ENCODE results near the gene ABLIM1. TPM values are rescaled to one million over a fixed set of nuclear protein-coding genes. Genes with fewer than 3 reads are reported as not detected.

ABLIM1 gene
- polyA plus RNA-seq, 4 donors: 96.4 to 113 (median 106) TPM

GRCh38 chr10:114499630-114500190 lies 158.4 kb downstream of the ABLIM1 start:
- DNase-seq (ENCODE audit: low read depth in 4 of 4, low spot score in 3 of 4): no peak

GRCh38 chr10:114499116-114499515 lies 159.0 kb downstream of the ABLIM1 start:
- no peak for DNase-seq (ENCODE audit: low read depth in 4 of 4, low spot score in 3 of 4)

- no peak for DNase-seq (ENCODE audit: low read depth in 4 of 4, low spot score in 3 of 4)
Observed at GRCh38 chr10:114498413-114499111, 159.5 kb downstream of the ABLIM1 start.

GRCh38 chr10:114495303-114495702 lies 162.8 kb downstream of the ABLIM1 start:
- no peak for DNase-seq (ENCODE audit: low read depth in 4 of 4, low spot score in 3 of 4)

- no peak for DNase-seq (ENCODE audit: low read depth in 4 of 4, low spot score in 3 of 4)
Observed at GRCh38 chr10:114492351-114493037, 165.6 kb downstream of the ABLIM1 start.

- DNase-seq (ENCODE audit: low read depth in 4 of 4, low spot score in 3 of 4): no peak
Observed at GRCh38 chr10:114491933-114492332, 166.1 kb downstream of the ABLIM1 start.

GRCh38 chr10:114491419-114491818 lies 166.7 kb downstream of the ABLIM1 start:
- no peak for DNase-seq (ENCODE audit: low read depth in 4 of 4, low spot score in 3 of 4)

GRCh38 chr10:114489521-114490310 lies 168.4 kb downstream of the ABLIM1 start:
- DNase-seq (ENCODE audit: low read depth in 4 of 4, low spot score in 3 of 4): no peak

- DNase-seq (ENCODE audit: low read depth in 4 of 4, low spot score in 3 of 4): no peak
Observed at GRCh38 chr10:114487815-114488536, 170.1 kb downstream of the ABLIM1 start.

- DNase-seq (ENCODE audit: low read depth in 4 of 4, low spot score in 3 of 4): no peak
Observed at GRCh38 chr10:114486938-114487814, 170.9 kb downstream of the ABLIM1 start.

- DNase-seq (ENCODE audit: low read depth in 4 of 4, low spot score in 3 of 4): no peak
Observed at GRCh38 chr10:114485696-114486400, 172.2 kb downstream of the ABLIM1 start.

- DNase-seq (ENCODE audit: low read depth in 4 of 4, low spot score in 3 of 4): no peak
Observed at GRCh38 chr10:114483575-114483974, 174.5 kb downstream of the ABLIM1 start.

GRCh38 chr10:114482480-114483304 lies 175.4 kb downstream of the ABLIM1 start:
- DNase-seq (ENCODE audit: low read depth in 4 of 4, low spot score in 3 of 4): no peak

GRCh38 chr10:114481055-114481454 lies 177.0 kb downstream of the ABLIM1 start:
- DNase-seq (ENCODE audit: low read depth in 4 of 4, low spot score in 3 of 4): no peak

- DNase-seq (ENCODE audit: low read depth in 4 of 4, low spot score in 3 of 4): no peak
Observed at GRCh38 chr10:114479836-114480235, 178.2 kb downstream of the ABLIM1 start.

- no peak for DNase-seq (ENCODE audit: low read depth in 4 of 4, low spot score in 3 of 4)
Observed at GRCh38 chr10:114479307-114479706, 178.8 kb downstream of the ABLIM1 start.

GRCh38 chr10:114478281-114478680 lies 179.8 kb downstream of the ABLIM1 start:
- DNase-seq (ENCODE audit: low read depth in 4 of 4, low spot score in 3 of 4): no peak

- no peak for DNase-seq (ENCODE audit: low read depth in 4 of 4, low spot score in 3 of 4)
Observed at GRCh38 chr10:114477285-114477684, 180.8 kb downstream of the ABLIM1 start.
